GM06990 (cell line): Measurements from ENCODE around the gene SYNPO2.

Source experiments
- DNase-seq: peaks from one replicate; pipeline ENCODE4 v3.0.0-alpha.2; 2011; ENCODE audit not compliant: insufficient read length; ENCODE audit errors: extremely low read depth
- H3K27me3 ChIP-seq: replicated peaks from 2 replicates; pipeline ENCODE4 v1.6.0; 2011; ENCODE audit warnings: low read length; ENCODE audit not compliant: control insufficient read depth, insufficient read depth
- H3K36me3 ChIP-seq: 2 replicates; pipeline ENCODE4 v1.5.1; 2011; ENCODE audit warnings: low read length; ENCODE audit not compliant: control insufficient read depth, insufficient read depth
- H3K4me3 ChIP-seq: replicated peaks from 2 replicates; pipeline ENCODE4 v1.5.1; 2011; ENCODE audit warnings: low read depth, mild to moderate bottlenecking, control low read depth, low read length
- TF ChIP-seq, protein P1 (sequence below): IDR thresholded peaks from 2 replicates; pipeline ENCODE4 v1.5.1; 2011; ENCODE audit warnings: low read length, control low read depth, mild to moderate bottlenecking, inconsistent platforms; ENCODE audit not compliant: insufficient read depth, poor library complexity, severe bottlenecking

The SYNPO2 gene

DNA sequence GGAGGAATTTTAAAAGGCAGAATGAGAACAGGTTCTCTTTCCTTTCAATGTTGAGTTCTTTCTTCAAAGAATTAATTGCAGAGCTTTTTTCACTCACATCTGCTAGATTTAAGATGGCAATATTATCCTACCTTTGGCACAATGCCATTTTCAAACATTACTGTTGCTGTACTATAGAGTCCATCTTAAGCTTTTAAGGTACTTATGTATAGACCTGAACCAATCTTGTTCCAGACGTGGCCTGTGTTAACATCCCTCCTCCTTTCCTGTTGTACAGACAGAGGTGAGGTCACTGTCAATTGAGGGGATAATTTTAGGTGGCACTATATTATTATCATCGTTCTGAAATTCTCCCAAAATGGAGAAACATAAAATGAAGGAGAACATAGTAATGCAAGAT lies 194.0 kb downstream of the SYNPO2 start:
- TF ChIP-seq, protein P1, sequence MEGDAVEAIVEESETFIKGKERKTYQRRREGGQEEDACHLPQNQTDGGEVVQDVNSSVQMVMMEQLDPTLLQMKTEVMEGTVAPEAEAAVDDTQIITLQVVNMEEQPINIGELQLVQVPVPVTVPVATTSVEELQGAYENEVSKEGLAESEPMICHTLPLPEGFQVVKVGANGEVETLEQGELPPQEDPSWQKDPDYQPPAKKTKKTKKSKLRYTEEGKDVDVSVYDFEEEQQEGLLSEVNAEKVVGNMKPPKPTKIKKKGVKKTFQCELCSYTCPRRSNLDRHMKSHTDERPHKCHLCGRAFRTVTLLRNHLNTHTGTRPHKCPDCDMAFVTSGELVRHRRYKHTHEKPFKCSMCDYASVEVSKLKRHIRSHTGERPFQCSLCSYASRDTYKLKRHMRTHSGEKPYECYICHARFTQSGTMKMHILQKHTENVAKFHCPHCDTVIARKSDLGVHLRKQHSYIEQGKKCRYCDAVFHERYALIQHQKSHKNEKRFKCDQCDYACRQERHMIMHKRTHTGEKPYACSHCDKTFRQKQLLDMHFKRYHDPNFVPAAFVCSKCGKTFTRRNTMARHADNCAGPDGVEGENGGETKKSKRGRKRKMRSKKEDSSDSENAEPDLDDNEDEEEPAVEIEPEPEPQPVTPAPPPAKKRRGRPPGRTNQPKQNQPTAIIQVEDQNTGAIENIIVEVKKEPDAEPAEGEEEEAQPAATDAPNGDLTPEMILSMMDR, result no peak
- DNase-seq, result no peak
- no peaks in the 10 kb centered on the region for H3K36me3 ChIP-seq
- H3K27me3 ChIP-seq, result no peaks in the 10 kb centered on the region; the same call in 1 of the 2 replicates
- H3K4me3 ChIP-seq, result no peak overlapping the region

DNA sequence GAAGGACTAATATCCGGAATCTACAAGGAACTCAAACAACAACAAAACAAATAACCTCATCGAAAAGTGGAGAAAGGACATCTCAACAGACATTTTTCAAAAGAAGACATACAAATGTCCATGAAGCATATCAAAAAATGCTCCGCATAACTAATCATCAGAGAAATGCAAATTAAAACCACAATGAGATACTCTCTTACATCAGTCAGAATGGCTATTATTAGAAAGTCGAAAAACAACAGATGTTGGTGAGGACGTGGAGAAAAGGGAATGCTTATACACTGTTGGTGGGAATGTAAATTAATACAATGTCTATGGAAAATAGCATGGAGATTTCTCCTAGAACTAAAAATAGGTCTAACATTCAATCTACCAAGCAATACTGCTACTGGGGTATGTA lies 195.9 kb downstream of the SYNPO2 start:
- no peaks in the 10 kb centered on the region; the same call in 1 of the 2 replicates for H3K27me3 ChIP-seq

DNA sequence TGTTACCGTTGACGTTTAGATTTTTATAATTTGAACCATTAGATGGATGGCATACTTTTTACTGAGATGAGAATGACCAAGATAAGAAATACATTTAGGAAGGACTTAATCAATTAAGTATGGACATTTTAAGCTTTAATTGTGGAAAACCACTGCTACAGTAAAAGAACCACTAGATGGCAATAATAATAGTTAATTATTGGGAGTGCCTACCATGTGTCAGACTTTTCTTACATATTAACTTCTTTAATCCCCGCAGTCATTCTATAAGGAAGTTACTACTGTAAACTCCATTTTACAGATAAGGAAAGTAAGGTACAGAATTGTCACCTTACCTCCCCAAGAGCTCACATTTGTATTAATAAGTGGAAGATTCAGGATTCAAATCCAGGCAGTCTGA lies 198.5 kb downstream of the SYNPO2 start:
- DNase-seq, result no peak

More for the DNA sequence above, 195.9 kb downstream of the SYNPO2 start:
- TF ChIP-seq, protein P1, result no peak
- H3K36me3 ChIP-seq, result no peaks in the 10 kb centered on the region
- H3K4me3 ChIP-seq, result no peak overlapping the region
- no peak for DNase-seq

DNA sequence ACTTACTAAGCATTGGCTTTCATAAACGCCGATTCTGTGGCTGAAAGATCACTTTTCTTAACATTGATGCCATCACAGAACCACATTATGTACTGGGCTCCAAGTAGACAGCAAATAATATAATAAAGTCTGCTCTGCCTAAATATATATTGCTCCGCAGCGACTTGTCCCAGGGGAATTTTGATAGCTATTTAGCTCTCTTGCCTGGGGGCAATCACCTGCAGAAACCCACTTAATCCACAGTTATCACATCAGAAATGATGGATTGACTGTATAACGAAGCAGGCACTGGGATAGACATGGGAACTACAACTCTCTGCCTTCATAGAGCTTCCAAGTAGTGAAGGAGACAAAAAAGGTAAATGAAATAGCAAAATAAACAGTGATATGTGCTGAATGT lies 199.0 kb downstream of the SYNPO2 start:
- no peak overlapping the region for H3K4me3 ChIP-seq
- no peaks in the 10 kb centered on the region; the same call in 1 of the 2 replicates for H3K27me3 ChIP-seq
- DNase-seq, result no peak
- no peaks in the 10 kb centered on the region for H3K36me3 ChIP-seq
- TF ChIP-seq, protein P1, result no peak

More for the DNA sequence above, 198.5 kb downstream of the SYNPO2 start:
- Histone ChIP-seq H3K4me3 (no peak overlapping the region), H3K27me3 (no peaks in the 10 kb centered on the region; the same call in 1 of the 2 replicates), H3K36me3 (no peaks in the 10 kb centered on the region)
- TF ChIP-seq, protein P1, result no peak

DNA sequence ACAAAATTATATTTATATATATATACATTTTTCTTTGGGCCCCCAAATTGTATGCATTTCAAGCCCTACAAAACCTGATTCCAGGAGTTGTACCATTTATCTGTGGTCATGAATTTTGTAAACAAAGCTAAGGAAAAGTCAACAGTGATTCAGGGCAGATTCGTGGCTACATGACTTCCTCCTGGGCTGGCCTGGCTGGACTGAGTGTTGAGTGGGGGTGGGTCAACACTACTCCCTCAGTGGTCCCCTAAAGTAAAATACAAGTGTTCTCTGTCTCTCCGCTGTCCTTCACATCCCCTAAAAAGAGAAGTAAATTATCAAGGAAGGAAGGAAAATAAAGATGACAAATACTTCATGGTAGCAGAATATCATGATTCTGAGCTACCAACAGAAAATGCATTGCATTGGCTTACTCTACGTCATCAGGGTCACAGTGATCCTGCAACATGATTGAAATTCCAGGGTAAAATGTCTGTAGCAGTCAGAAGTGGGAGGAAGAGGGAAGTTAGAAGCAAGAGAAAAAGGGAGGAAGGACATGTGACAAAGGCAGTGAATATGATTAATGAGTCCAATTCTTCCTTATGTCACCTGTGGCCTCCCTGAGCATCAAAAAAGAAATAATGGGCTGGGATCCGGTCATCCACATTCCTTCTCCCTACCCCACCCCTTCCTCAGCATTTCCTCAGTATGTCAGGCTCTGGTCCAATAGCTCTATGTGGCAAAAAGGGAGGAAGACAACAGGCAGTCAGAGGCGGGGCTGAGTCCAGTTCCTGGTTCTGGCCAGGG lies 204.6 kb downstream of the SYNPO2 start:
- DNase-seq, result no peak
- H3K4me3 ChIP-seq, result no peak overlapping the region
- no peaks in the 10 kb centered on the region for H3K36me3 ChIP-seq
- TF ChIP-seq, protein P1, result no peak
- H3K27me3 ChIP-seq, result no peaks in the 10 kb centered on the region
